Measurements from ENCODE around the gene CDCA3.
"Not testable (repeated sequence)": the region's sequence is repeated elsewhere in the genome, so short reads cannot be mapped to it uniquely, and the experiment has no call there.

The CDCA3 gene

GRCh38 chr12:6851153-6851920 lies at the start of gene CDCA3:
CDCA3 (minus strand) TSS chr12:6851286; CDS start chr12:6850952, 334 bp downstream.
- peak; percentile 97 for DNase-seq (ENCODE audit: low read depth)

- no peak for DNase-seq (ENCODE audit: low read depth)
Measured at GRCh38 chr12:6899837-6900519, 48.9 kb upstream of the CDCA3 start.

- no peak for DNase-seq (ENCODE audit: low read depth)
Measured at GRCh38 chr12:6899427-6899826, 48.3 kb upstream of the CDCA3 start.

GRCh38 chr12:6896846-6897435 lies 45.9 kb upstream of the CDCA3 start:
- DNase-seq (ENCODE audit: low read depth), result no peak

GRCh38 chr12:6894321-6894720 lies 43.2 kb upstream of the CDCA3 start:
- no peak for DNase-seq (ENCODE audit: low read depth)

GRCh38 chr12:6892683-6893082 lies 41.6 kb upstream of the CDCA3 start:
- DNase-seq (ENCODE audit: low read depth), result not testable (repeated sequence)

- no peak for DNase-seq (ENCODE audit: low read depth)
Measured at GRCh38 chr12:6891646-6892001, 40.5 kb upstream of the CDCA3 start.

GRCh38 chr12:6890789-6891645 lies 39.9 kb upstream of the CDCA3 start:
- peak; percentile 67 for DNase-seq (ENCODE audit: low read depth)

- not testable (repeated sequence) for DNase-seq (ENCODE audit: low read depth)
Measured at GRCh38 chr12:6889775-6890573, 38.9 kb upstream of the CDCA3 start.

- DNase-seq (ENCODE audit: low read depth), result not testable (repeated sequence)
Measured at GRCh38 chr12:6888794-6889193, 37.7 kb upstream of the CDCA3 start.

GRCh38 chr12:6888360-6888759 lies 37.3 kb upstream of the CDCA3 start:
- DNase-seq (ENCODE audit: low read depth), result no peak

GRCh38 chr12:6887460-6887859 lies 36.4 kb upstream of the CDCA3 start:
- DNase-seq (ENCODE audit: low read depth), result no peak

GRCh38 chr12:6886206-6886999 lies 35.3 kb upstream of the CDCA3 start:
- not testable (repeated sequence) for DNase-seq (ENCODE audit: low read depth)

GRCh38 chr12:6884539-6884938 lies 33.5 kb upstream of the CDCA3 start:
- no peak for DNase-seq (ENCODE audit: low read depth)

- no peak for DNase-seq (ENCODE audit: low read depth)
Measured at GRCh38 chr12:6883683-6884082, 32.6 kb upstream of the CDCA3 start.

- no peak for DNase-seq (ENCODE audit: low read depth)
Measured at GRCh38 chr12:6883252-6883651, 32.2 kb upstream of the CDCA3 start.

GRCh38 chr12:6879824-6880223 lies 28.7 kb upstream of the CDCA3 start:
- DNase-seq (ENCODE audit: low read depth), result not testable (repeated sequence)

- not testable (repeated sequence) for DNase-seq (ENCODE audit: low read depth)
Measured at GRCh38 chr12:6874015-6874368, 22.9 kb upstream of the CDCA3 start.

- DNase-seq (ENCODE audit: low read depth), result no peak
Measured at GRCh38 chr12:6873094-6874014, 22.3 kb upstream of the CDCA3 start, which contains the start of gene SPSB2. SPSB2 (minus strand) TSS chr12:6873303; CDS start chr12:6872901, 402 bp downstream.
